Endothelial cell of umbilical vein (primary cell): ENCODE measurements around the gene RANBP3. TPM values are rescaled to one million over a fixed set of nuclear protein-coding genes. Genes with fewer than 3 reads are reported as not detected.

Source experiments
- BruUV-seq: library from RNA; stranded (reverse); fragments of 400-500 nt; replicated peaks from 2 replicates; lab custom pipeline; 2021; lab: Mats Ljungman, UMichigan
- CTCF ChIA-PET: fragments of 300-600, 350-600 bp; sonication (Branson Sonifier 250); formaldehyde crosslinking; loops from one replicate; lab custom pipeline; 2021; ENCODE audit warnings: antibody characterized with exemption, inconsistent platforms; lab: Charles Lee
- POLR2A ChIA-PET: fragments of 300-600, 350-600 bp; sonication (Branson Sonifier 250); formaldehyde crosslinking; loops from one replicate; lab custom pipeline; 2021; ENCODE audit warnings: antibody characterized with exemption, inconsistent platforms; lab: Charles Lee
- DNase-seq: peaks from one replicate; pipeline ENCODE4 v3.0.0-alpha.2; 2011; ENCODE audit warnings: low read depth, low spot score
- FAIRE-seq: peaks from 2 replicates; lab custom pipeline; 2011; peaks lifted over from hg19 to GRCh38; lab: Jason Lieb, UNC
- H2AFZ ChIP-seq: 2 replicates; pipeline ENCODE4 v1.6.0; 2012; ENCODE audit warnings: low read depth, low read length, control low read depth, inconsistent platforms
- H3K27ac ChIP-seq: 2 replicates; pipeline ENCODE4 v1.5.1; 2011; ENCODE audit warnings: low read depth, mild to moderate bottlenecking, control low read depth, low read length, moderate library complexity; ENCODE audit not compliant: insufficient read depth
- H3K27me3 ChIP-seq, 2 experiments: 2 replicates each; pipeline versions ENCODE4 v1.6.0 to v1.6.1; 2011; ENCODE audit warnings: low read length in 2 of 2, mixed read lengths in 1 of 2; ENCODE audit not compliant: control insufficient read depth in 2 of 2, insufficient read depth in 2 of 2
- H3K36me3 ChIP-seq, 2 experiments: 2 replicates in 1 of 2; 3 replicates in 1 of 2; pipeline ENCODE4 v1.5.1; 2011; ENCODE audit warnings: low read length in 2 of 2, mild to moderate bottlenecking in 1 of 2, moderate library complexity in 1 of 2; ENCODE audit not compliant: control insufficient read depth in 2 of 2, insufficient read depth in 2 of 2; ENCODE audit errors: extremely low read depth in 1 of 2
- H3K4me1 ChIP-seq: 3 replicates; pipeline ENCODE4 v1.5.1; 2011; ENCODE audit warnings: mild to moderate bottlenecking, low read length; ENCODE audit not compliant: control insufficient read depth, insufficient read depth; ENCODE audit errors: extremely low read depth
- H3K4me2 ChIP-seq: 2 replicates; pipeline ENCODE4 v1.6.1; 2011; ENCODE audit warnings: low read length, control low read depth, mixed read lengths; ENCODE audit not compliant: insufficient read depth
- H3K4me3 ChIP-seq, 3 experiments: fragments of 200-600 bp in 1 of 3; sonication (generic), shearing (Covaris generic) in 1 of 3; replicated peaks in 1 of 3; 2 replicates each; pipeline ENCODE4 v1.5.1; 2011 to 2016; ENCODE audit warnings: control low read depth in 3 of 3, low read length in 3 of 3, mild to moderate bottlenecking in 2 of 3, inconsistent platforms in 1 of 3, low read depth in 1 of 3, moderate library complexity in 1 of 3; ENCODE audit not compliant: insufficient read depth in 1 of 3
- H3K79me2 ChIP-seq: 2 replicates; pipeline ENCODE4 v1.6.0; 2012; ENCODE audit warnings: low read length, inconsistent platforms; ENCODE audit not compliant: control insufficient read depth, insufficient read depth
- H3K9ac ChIP-seq: replicated peaks from 2 replicates; pipeline ENCODE3; 2011; ENCODE audit warnings: low read length, control low read depth; ENCODE audit not compliant: insufficient read depth; ENCODE audit errors: extremely low read depth
- H3K9me1 ChIP-seq: replicated peaks from 3 replicates; pipeline ENCODE4 v1.6.0; 2011; ENCODE audit warnings: mild to moderate bottlenecking, low read length; ENCODE audit not compliant: control insufficient read depth, insufficient read depth; ENCODE audit errors: extremely low read depth
- H3K9me3 ChIP-seq: replicated peaks from 2 replicates; pipeline ENCODE4 v1.5.1; 2012; ENCODE audit warnings: low read length, inconsistent platforms; ENCODE audit not compliant: control insufficient read depth, insufficient read depth
- H4K20me1 ChIP-seq: replicated peaks from 2 replicates; pipeline ENCODE3; 2011; ENCODE audit warnings: mild to moderate bottlenecking, low read length; ENCODE audit not compliant: control insufficient read depth, insufficient read depth; ENCODE audit errors: extremely low read depth
- EZH2 ChIP-seq: IDR thresholded peaks from 2 replicates; pipeline ENCODE4 v1.6.1; 2012; ENCODE audit warnings: borderline replicate concordance, low read depth, mild to moderate bottlenecking, moderate library complexity, low read length, inconsistent platforms; ENCODE audit not compliant: severe bottlenecking
- FOS ChIP-seq: IDR thresholded peaks from 2 replicates; pipeline ENCODE4 v1.6.1; 2011; ENCODE audit warnings: mild to moderate bottlenecking, low read length, moderate library complexity, borderline replicate concordance; ENCODE audit not compliant: insufficient read depth
- GATA2 ChIP-seq: IDR thresholded peaks from 2 replicates; pipeline ENCODE4 v1.7.0; 2011; ENCODE audit warnings: low read depth, mild to moderate bottlenecking, moderate library complexity, mixed read lengths, low read length; ENCODE audit not compliant: insufficient read length, insufficient read depth
- JUN ChIP-seq: IDR thresholded peaks from 2 replicates; pipeline ENCODE4 v1.6.1; 2011; ENCODE audit warnings: borderline replicate concordance, low read depth; ENCODE audit not compliant: insufficient read length, insufficient read depth
- MYC ChIP-seq: IDR thresholded peaks from one replicate; pipeline ENCODE4 v1.6.1; 2011; ENCODE audit warnings: mild to moderate bottlenecking, low read depth, low read length
- POLR2A ChIP-seq: IDR thresholded peaks from 2 replicates; pipeline ENCODE4 v1.6.1; 2012; ENCODE audit warnings: low read depth, mild to moderate bottlenecking, control low read depth, low read length
- POLR2AphosphoS5 ChIP-seq: IDR thresholded peaks from 2 replicates; pipeline ENCODE4 v1.6.1; 2012; ENCODE audit warnings: low read depth, mild to moderate bottlenecking, control low read depth, low read length, moderate library complexity; ENCODE audit not compliant: insufficient read depth
- dilution Hi-C: fragments of 300-500 bp; cut with MboI; formaldehyde crosslinking; loops from one replicate; pipeline ENCODE4 v1.15.0; 2019; ENCODE audit warnings: low sequenced_read_pairs; ENCODE audit not compliant: extremely low pct_ligation_motif_present
- intact Hi-C: fragments of 100-400 bp; cut with micrococcal nuclease; formaldehyde crosslinking; loops from one replicate; pipeline ENCODE4 v1.10.0; 2022
- polyA plus RNA-seq, 4 experiments: library from polyadenylated mRNA; depleted of rRNA in 3 of 4; stranded (reverse) in 3 of 4; unstranded in 1 of 4; fragments of >200 nt; gene quantifications; 2 replicates each; pipeline versions ENCODE4 v1.2.1 to v1.2.3, GENCODE V29; 2011 to 2012; ENCODE audit warnings: missing spikeins in 1 of 4
- total RNA-seq: library from RNA; stranded (reverse); gene quantifications from 2 replicates; pipeline ENCODE4 v1.2.3, GENCODE V29; 2021
- TF ChIP-seq, protein P1 (sequence below), 2 donors: IDR thresholded peaks; 1 replicate in 1 of 2; 2 replicates in 1 of 2; pipeline ENCODE4 v1.5.1; 2011; ENCODE audit warnings: low read length in 2 of 2, mild to moderate bottlenecking in 2 of 2, moderate library complexity in 2 of 2, control low read depth in 1 of 2, inconsistent platforms in 1 of 2, low read depth in 1 of 2; ENCODE audit not compliant: insufficient read depth in 1 of 2; ENCODE audit errors: extremely low read depth in 1 of 2
- TF ChIP-seq, protein P2 (sequence below): IDR thresholded peaks from 2 replicates; pipeline ENCODE4 v1.6.1; 2011; ENCODE audit not compliant: insufficient read depth, insufficient read length

Gene RANBP3
- total and polyA plus RNA-seq, 2 donors (not counting 3 experiments of a cell fraction or from before 2014, with no cell fraction given), result 72.3 to 85.3 TPM

DNA sequence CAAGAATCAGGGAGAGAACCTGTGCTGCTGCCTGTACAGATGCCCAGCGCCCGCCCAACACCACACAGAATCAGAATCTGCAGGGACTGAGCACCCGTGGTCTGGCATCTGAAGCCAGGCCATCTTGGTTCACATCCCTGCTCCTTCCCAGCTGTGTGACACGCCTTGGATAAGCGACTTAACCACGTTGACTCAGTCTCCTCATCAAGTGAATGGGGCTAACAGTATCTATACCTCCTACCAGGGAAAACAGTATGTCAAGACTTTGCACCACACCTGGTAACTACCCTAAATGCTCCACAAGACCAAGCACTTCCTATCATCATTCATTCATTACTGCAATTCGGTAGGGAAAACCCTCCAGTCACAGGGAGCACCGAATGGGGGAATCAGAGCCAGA is 1.2 kb downstream of the RANBP3 start:
- H3K9ac ChIP-seq, result peak overlapping the region; percentile 88
- DNase-seq, result no peak
- POLR2A ChIA-PET, result no interaction called here
- peaks cover 3% of the 10 kb centered on the region for H4K20me1 ChIP-seq
- H3K4me2 ChIP-seq, result peak overlapping the region; percentile 67
- CTCF ChIA-PET, result interaction anchor here (1.9 kb wide), 1 partner anchor 9 kb away, joined by 7 read pairs; no protein-coding TSS in a partner anchor
- H3K79me2 ChIP-seq, result peaks cover 69% of the 10 kb centered on the region
- peaks cover 17% of the 10 kb centered on the region for H3K4me1 ChIP-seq
- TF ChIP-seq POLR2AphosphoS5 (no peak), JUN (no peak)
- dilution Hi-C loops (no loop called here), intact Hi-C loops (loop anchor here (5.0 kb wide), 1 partner anchor 126 kb away; no protein-coding TSS in a partner anchor)
- no peaks in the 10 kb centered on the region for H3K9me1 ChIP-seq
- H3K4me3 ChIP-seq, result peak overlapping the region; percentile 42 to 93 (median 91)
- H3K27me3 ChIP-seq, result no peaks in the 10 kb centered on the region
- TSS peak; percentile 20 for BruUV-seq
- no peaks in the 10 kb centered on the region for H3K9me3 ChIP-seq
- H3K27ac ChIP-seq, result no peak overlapping the region
- FAIRE-seq, result peak; percentile 52
- no peak overlapping the region for H2AFZ ChIP-seq
- no peaks in the 10 kb centered on the region for H3K36me3 ChIP-seq

DNA sequence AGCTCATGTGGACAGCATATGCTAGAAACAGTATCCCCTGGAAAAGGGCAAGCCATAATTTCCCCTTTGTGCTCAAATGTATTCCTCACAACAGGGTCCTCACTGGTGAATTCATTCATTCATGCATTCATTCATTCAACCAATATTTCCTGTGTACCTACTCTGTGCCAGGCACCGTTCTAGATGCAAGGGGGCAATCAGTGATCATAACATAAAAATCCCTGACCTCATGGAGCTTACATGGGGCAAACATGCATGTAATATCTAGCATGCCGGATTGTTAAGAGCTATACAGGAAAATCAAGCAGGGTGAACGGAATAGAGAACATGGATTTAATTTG is 2.6 kb downstream of the RANBP3 start:
- Histone ChIP-seq H3K9ac (no peak overlapping the region), H3K27me3 (no peaks in the 10 kb centered on the region), H3K4me1 (peaks cover 17% of the 10 kb centered on the region), H3K9me3 (no peaks in the 10 kb centered on the region), H2AFZ (no peak overlapping the region), H3K4me3 (no peak overlapping the region), H3K79me2 (peaks cover 82% of the 10 kb centered on the region), H3K4me2 (no peak overlapping the region), H3K36me3 (no peaks in the 10 kb centered on the region), H3K27ac (no peak overlapping the region), H3K9me1 (no peaks in the 10 kb centered on the region), H4K20me1 (peaks cover 3% of the 10 kb centered on the region)
- POLR2A ChIA-PET, result no interaction called here
- no TSS peak for BruUV-seq
- dilution Hi-C loops, result no loop called here
- intact Hi-C loops, result loop anchor here (5.0 kb wide), 1 partner anchor 127 kb away; no protein-coding TSS in a partner anchor
- DNase-seq (no peak), FAIRE-seq (no peak)
- TF ChIP-seq JUN (no peak), MYC (no peak), POLR2AphosphoS5 (no peak), FOS (no peak), POLR2A (no peak), EZH2 (no peak), GATA2 (no peak)
- TF ChIP-seq, protein P1, sequence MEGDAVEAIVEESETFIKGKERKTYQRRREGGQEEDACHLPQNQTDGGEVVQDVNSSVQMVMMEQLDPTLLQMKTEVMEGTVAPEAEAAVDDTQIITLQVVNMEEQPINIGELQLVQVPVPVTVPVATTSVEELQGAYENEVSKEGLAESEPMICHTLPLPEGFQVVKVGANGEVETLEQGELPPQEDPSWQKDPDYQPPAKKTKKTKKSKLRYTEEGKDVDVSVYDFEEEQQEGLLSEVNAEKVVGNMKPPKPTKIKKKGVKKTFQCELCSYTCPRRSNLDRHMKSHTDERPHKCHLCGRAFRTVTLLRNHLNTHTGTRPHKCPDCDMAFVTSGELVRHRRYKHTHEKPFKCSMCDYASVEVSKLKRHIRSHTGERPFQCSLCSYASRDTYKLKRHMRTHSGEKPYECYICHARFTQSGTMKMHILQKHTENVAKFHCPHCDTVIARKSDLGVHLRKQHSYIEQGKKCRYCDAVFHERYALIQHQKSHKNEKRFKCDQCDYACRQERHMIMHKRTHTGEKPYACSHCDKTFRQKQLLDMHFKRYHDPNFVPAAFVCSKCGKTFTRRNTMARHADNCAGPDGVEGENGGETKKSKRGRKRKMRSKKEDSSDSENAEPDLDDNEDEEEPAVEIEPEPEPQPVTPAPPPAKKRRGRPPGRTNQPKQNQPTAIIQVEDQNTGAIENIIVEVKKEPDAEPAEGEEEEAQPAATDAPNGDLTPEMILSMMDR (IDR thresholded peaks at IDR 0.05; ENCODE audit: extremely low read depth in 1 of 2, insufficient read depth in 1 of 2, low read depth in 1 of 2, low read length in 2 of 2), result no peak
- TF ChIP-seq, protein P2, sequence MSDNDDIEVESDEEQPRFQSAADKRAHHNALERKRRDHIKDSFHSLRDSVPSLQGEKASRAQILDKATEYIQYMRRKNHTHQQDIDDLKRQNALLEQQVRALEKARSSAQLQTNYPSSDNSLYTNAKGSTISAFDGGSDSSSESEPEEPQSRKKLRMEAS, result no peak
- CTCF ChIA-PET, result interaction anchor here (0.6 to 1.0 kb wide), 2 partner anchors 47 to 96 kb away, joined by 3 read pairs; no protein-coding TSS in a partner anchor
